NCI-H2081 treated with DMSO at 0.1 percent for 48 hours (cell line): ENCODE data around the gene SLC44A3.
"Not testable (repeated sequence)": the region's sequence is repeated elsewhere in the genome, so short reads cannot be mapped to it uniquely, and the experiment has no call there.

Source experiments
- DNase-seq: peaks from one replicate; lab custom pipeline; 2025; lab: John Stamatoyannopoulos, UW

SLC44A3 gene

DNA sequence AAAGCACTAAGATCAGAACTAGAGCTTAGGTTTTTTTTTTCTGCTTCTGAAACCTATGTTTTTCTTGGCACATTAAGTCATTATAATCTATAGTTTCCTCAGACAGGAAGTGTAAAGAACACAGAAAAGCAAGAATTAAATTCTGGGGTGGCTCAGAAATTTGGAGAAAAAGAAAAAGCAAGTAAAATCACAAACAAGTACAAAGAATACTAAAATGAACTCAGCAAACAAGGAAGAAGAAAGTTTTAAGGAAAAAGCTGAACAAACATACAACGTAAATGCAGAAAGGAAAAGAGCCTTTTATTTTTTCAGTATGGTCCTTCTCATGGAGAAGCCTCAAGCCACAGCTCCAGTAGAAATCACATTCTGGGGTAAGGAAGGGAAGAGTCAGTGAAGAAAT is 115.3 kb downstream of the SLC44A3 start:
- no peak for DNase-seq

DNA sequence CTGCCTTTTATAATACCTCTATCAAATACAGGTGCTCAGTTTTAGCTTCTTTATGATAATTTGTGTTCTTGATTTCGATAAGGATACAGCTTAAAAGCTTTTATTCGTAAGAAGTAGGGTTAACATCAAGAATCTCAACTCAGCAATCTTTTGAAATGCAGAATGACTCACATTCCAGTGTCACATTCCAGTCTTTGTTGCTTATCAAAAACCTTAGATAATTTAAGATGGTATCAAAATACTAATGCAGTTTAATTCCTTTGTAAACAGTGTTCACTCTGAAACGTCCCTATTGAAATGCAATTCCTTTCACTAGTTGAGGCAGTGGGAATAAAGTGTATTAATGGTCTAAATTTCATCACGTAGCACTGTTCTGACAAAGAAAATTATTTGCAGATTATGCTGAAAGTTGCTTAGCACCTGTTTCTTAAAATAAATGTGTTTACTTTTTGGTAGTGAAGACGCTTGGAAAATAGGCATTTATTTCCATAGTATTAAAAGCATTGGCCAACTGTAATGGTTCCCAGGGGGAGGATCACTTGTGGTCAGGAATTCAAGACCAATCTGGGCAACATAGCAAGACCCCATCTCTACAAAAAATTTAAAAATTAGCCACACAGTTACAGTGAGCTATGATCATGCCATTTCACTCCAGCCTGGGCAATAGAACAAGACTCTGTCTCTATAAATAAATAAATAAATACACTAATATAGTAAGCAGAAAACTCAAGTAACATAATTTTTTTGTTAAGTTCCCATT is 116.9 kb downstream of the SLC44A3 start:
- no peak for DNase-seq

DNA sequence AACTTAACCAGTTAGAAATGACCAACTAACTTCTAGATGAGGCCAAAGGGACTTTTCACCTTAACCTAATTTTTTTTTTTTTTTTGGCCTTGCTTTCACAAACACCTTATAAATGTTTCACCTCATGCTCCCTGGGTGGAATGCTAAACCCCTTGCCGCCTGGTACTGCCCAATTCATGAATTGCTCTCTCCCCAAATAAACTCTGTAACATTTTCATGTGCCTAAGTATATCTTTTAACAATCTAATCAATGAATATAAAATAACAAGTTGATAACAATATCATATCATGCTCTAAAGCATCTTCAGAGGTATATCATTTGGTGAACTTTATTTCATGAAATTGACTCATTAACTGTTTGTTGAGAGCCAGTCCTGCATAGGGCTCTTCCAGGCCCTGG is 117.7 kb downstream of the SLC44A3 start:
- no peak for DNase-seq

DNA sequence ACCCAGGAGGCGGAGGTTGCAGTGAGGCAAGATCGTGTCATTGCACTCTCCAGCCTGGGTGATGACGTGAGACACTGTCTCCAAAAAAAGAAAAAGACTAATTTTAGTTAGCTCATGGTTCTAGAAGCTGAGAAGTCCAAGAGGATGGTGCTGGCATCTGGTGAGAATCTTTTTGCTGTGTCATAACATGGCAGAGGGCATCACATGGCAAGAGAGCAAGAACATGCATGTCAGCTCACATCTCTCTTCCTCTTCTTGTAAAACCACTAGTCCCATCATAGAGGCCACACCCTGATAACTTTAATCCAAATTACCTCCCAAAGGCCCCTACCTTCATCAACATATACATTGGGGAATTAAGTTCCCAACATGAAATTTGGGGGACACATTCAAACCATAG is 120.6 kb downstream of the SLC44A3 start:
- DNase-seq: no peak

DNA sequence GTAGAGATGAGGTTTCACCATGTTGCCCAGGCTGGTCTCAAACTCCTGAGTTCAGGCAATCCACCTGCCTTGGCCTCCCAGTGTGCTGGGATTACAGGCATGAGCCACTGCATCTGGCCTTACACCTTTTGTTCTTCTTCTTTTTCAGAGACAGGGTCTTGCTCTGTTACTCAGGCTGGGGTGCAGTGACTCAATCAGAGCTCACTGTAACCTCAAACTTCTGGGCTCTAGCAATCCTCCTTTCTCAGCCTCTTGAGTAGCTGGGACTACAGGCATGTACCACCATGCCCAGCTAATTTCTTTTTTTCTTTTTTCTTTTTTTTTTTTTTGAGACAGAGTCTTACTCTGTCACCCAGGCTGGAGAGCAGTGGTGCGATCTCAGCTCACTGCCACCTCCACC is 121.3 kb downstream of the SLC44A3 start:
- not testable (repeated sequence) for DNase-seq

DNA sequence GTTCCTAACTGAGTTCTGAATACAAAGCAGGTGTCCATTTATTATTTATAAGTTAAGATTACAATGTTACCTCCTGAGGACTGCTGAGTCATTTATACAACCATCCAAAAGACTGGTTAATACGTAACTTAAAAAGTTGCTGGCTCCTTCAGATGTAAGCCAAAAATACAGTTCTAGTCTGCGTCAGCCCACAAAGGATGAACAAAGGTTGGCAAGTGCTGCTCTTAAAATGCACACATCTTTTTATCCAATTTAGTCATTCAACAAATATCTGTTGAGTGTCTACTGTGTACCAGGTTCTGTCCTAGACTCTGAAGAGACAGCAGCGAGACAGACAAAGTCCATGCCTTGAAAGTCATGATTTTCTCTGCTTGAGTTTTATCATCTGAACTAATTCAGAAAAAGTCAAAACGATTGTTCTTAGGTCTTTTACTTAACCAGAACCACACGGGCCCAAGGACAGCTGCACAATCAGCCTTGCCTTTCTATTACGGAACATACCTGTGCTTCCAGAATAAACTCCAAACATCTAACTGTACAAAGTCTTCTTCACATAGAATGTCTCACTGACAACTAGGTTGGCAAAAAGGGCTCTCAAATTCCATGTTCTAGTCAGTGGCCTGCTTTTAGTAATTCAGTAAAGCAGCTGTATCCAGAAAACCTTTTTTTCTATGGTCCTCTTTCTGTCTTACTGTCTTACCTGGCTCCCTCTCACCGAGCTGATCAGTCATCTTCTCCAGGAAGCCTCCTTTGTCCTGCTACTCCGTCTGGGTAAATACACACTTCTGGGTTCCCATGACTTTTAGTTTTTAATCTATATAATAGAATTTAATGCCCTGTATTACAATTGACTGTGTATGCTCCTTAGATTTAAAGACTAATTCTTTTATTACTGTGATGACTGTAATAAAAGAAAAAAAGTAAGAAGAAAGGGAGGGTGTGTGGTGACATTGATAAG is 122.3 kb downstream of the SLC44A3 start:
- DNase-seq: no peak
